Hepatocyte (in vitro differentiated cells): Measurements from ENCODE around the gene FUOM. TPM values are rescaled to one million over a fixed set of nuclear protein-coding genes. Genes with fewer than 3 reads are reported as not detected.

Experiments used
- DNase-seq: peaks from one replicate; pipeline ENCODE4 v3.0.0-alpha.2; 2016; ENCODE audit warnings: low spot score
- H2AFZ ChIP-seq: fragments of 200-600 bp; sonication (generic); 2 replicates; pipeline ENCODE4 v1.6.0; 2016; ENCODE audit warnings: antibody characterized with exemption, mild to moderate bottlenecking
- H3K27ac ChIP-seq: fragments of 200-600 bp; sonication (generic); 2 replicates; pipeline ENCODE4 v1.5.1; 2016; ENCODE audit warnings: mild to moderate bottlenecking
- H3K27me3 ChIP-seq: fragments of 200-600 bp; sonication (generic); 2 replicates; pipeline ENCODE4 v1.6.1; 2016
- H3K36me3 ChIP-seq: fragments of 200-600 bp; sonication (generic); replicated peaks from 2 replicates; pipeline ENCODE4 v1.5.1; 2016; ENCODE audit warnings: low read depth; ENCODE audit not compliant: insufficient read depth
- H3K4me1 ChIP-seq: fragments of 200-600 bp; sonication (generic); 2 replicates; pipeline ENCODE4 v1.5.1; 2016; ENCODE audit warnings: mild to moderate bottlenecking, moderate library complexity; ENCODE audit not compliant: insufficient read depth
- H3K4me2 ChIP-seq: fragments of 200-600 bp; sonication (generic); 2 replicates; pipeline ENCODE4 v1.6.0; 2016
- H3K4me3 ChIP-seq: fragments of 200-600 bp; sonication (generic); 2 replicates; pipeline ENCODE4 v1.5.1; 2016; ENCODE audit warnings: mild to moderate bottlenecking
- H3K79me2 ChIP-seq: fragments of 200-600 bp; sonication (generic); 2 replicates; pipeline ENCODE4 v1.6.0; 2017; ENCODE audit warnings: mild to moderate bottlenecking
- H3K9me2 ChIP-seq: fragments of 200-600 bp; sonication (generic); replicated peaks from 2 replicates; pipeline ENCODE4 v1.6.0; 2017; ENCODE audit warnings: mild to moderate bottlenecking; ENCODE audit not compliant: insufficient read depth
- H3K9me3 ChIP-seq: fragments of 200-600 bp; sonication (generic); 2 replicates; pipeline ENCODE4 v1.5.1; 2016; ENCODE audit warnings: low read depth, mild to moderate bottlenecking
- H4K20me1 ChIP-seq: fragments of 200-600 bp; sonication (generic); 2 replicates; pipeline ENCODE4 v1.6.0; 2016; ENCODE audit warnings: mild to moderate bottlenecking; ENCODE audit not compliant: insufficient read depth, poor library complexity, severe bottlenecking
- CTCF ChIP-seq: fragments of 200-600 bp; sonication (generic); IDR thresholded peaks from 2 replicates; pipeline ENCODE4 v1.5.1; 2016; ENCODE audit warnings: antibody characterized with exemption, mild to moderate bottlenecking; ENCODE audit not compliant: poor library complexity
- EZH2 ChIP-seq: fragments of 200-600 bp; sonication (generic); IDR thresholded peaks from 2 replicates; pipeline ENCODE4 v1.6.1; 2016; ENCODE audit warnings: antibody characterized with exemption, mild to moderate bottlenecking, borderline replicate concordance
- EZH2phosphoT487 ChIP-seq: fragments of 200-600 bp; sonication (generic); IDR thresholded peaks from one replicate; pipeline ENCODE4 v1.6.1; 2018; ENCODE audit warnings: antibody characterized with exemption, mild to moderate bottlenecking, low read depth, moderate library complexity; ENCODE audit not compliant: unreplicated experiment, severe bottlenecking
- WGBS: methylation state at CpG from one replicate; pipeline ENCODE4 v1.1.6; 2016; ENCODE audit warnings: low lambda C conversion rate; ENCODE audit errors: missing lambda C conversion rate; 5-methylcytosine and 5-hydroxymethylcytosine counted together
- polyA plus RNA-seq: library from polyadenylated mRNA; unstranded; fragments of >200 nt; fragmentation: Nextera tagmentation; extraction: Ambion mirVana; gene quantifications from 2 replicates; pipeline ENCODE4 v1.2.1, GENCODE V29; 2016
- total RNA-seq: library from RNA; depleted of rRNA; stranded (reverse); fragments of >200 nt; gene quantifications from 2 replicates; pipeline ENCODE4 v1.2.3, GENCODE V29; 2014

FUOM gene
- total and polyA plus RNA-seq, 2 experiments from 2014 or later, result 31.1 to 34.6 TPM

- Histone ChIP-seq H3K9me3 (no peaks in the 10 kb centered on the region), H3K4me1 (no peaks in the 10 kb centered on the region), H3K79me2 (no peaks in the 10 kb centered on the region), H3K4me3 (no peak overlapping the region), H2AFZ (no peak overlapping the region), H3K4me2 (no peak overlapping the region), H3K9me2 (no peaks in the 10 kb centered on the region), H4K20me1 (no peaks in the 10 kb centered on the region), H3K27ac (no peak overlapping the region), H3K27me3 (no peaks in the 10 kb centered on the region), H3K36me3 (no peaks in the 10 kb centered on the region)
- no peak for DNase-seq
- TF ChIP-seq EZH2phosphoT487, result no peak
- no peak for TF ChIP-seq CTCF
- TF ChIP-seq EZH2, result no peak
- WGBS, result 97% methylated on average over 2 of the region's 2 CpGs
Observed at GRCh38 chr10:133385214-133385613, 27.4 kb upstream of the FUOM start.

GRCh38 chr10:133384071-133384470 is 26.3 kb upstream of the FUOM start:
- no peaks in the 10 kb centered on the region for H4K20me1 ChIP-seq
- H3K27me3 ChIP-seq, result no peaks in the 10 kb centered on the region
- H3K27ac ChIP-seq, result no peak overlapping the region
- peaks cover 9% of the 10 kb centered on the region for H3K79me2 ChIP-seq
- H3K9me3 ChIP-seq, result no peaks in the 10 kb centered on the region
- H3K4me3 ChIP-seq, result no peak overlapping the region
- TF ChIP-seq CTCF, result no peak
- TF ChIP-seq EZH2phosphoT487, result no peak
- TF ChIP-seq EZH2, result no peak
- WGBS, result 92% methylated on average over 13 of the region's 13 CpGs
- no peaks in the 10 kb centered on the region for H3K36me3 ChIP-seq
- no peak for DNase-seq
- H3K9me2 ChIP-seq, result no peaks in the 10 kb centered on the region
- no peak overlapping the region for H2AFZ ChIP-seq
- H3K4me1 ChIP-seq, result peaks cover 6% of the 10 kb centered on the region
- no peak overlapping the region for H3K4me2 ChIP-seq

GRCh38 chr10:133383551-133383950 is 25.7 kb upstream of the FUOM start:
- no peak for TF ChIP-seq EZH2
- no peak for TF ChIP-seq CTCF
- no peak for TF ChIP-seq EZH2phosphoT487
- no peaks in the 10 kb centered on the region for H4K20me1 ChIP-seq
- no peaks in the 10 kb centered on the region for H3K9me3 ChIP-seq
- no peaks in the 10 kb centered on the region for H3K27me3 ChIP-seq
- H3K36me3 ChIP-seq, result no peaks in the 10 kb centered on the region
- no peak for DNase-seq
- H3K4me3 ChIP-seq, result no peak overlapping the region
- H3K9me2 ChIP-seq, result no peaks in the 10 kb centered on the region
- H3K79me2 ChIP-seq, result peaks cover 9% of the 10 kb centered on the region
- H3K4me1 ChIP-seq, result peaks cover 6% of the 10 kb centered on the region
- H3K27ac ChIP-seq, result no peak overlapping the region
- H2AFZ ChIP-seq, result no peak overlapping the region
- no peak overlapping the region for H3K4me2 ChIP-seq
- WGBS, result 98% methylated on average over 4 of the region's 4 CpGs

- Histone ChIP-seq H3K36me3 (no peaks in the 10 kb centered on the region), H3K27ac (no peak overlapping the region), H3K9me3 (no peaks in the 10 kb centered on the region), H3K79me2 (peaks cover 9% of the 10 kb centered on the region), H3K27me3 (no peaks in the 10 kb centered on the region), H4K20me1 (no peaks in the 10 kb centered on the region), H3K4me2 (no peak overlapping the region), H2AFZ (no peak overlapping the region), H3K4me3 (no peak overlapping the region), H3K4me1 (peaks cover 13% of the 10 kb centered on the region), H3K9me2 (no peaks in the 10 kb centered on the region)
- no peak for TF ChIP-seq EZH2phosphoT487
- TF ChIP-seq CTCF, result no peak
- no peak for TF ChIP-seq EZH2
- WGBS, result 94% methylated on average over 8 of the region's 8 CpGs
- DNase-seq, result no peak
Observed at GRCh38 chr10:133381036-133381435, 23.2 kb upstream of the FUOM start.
